Calu3 (cell line): ENCODE measurements around the gene KRTAP5-3. TPM values are rescaled to one million over a fixed set of nuclear protein-coding genes. Genes with fewer than 3 reads are reported as not detected.

Experiments
- BruUV-seq: library from RNA; stranded (reverse); fragments of 400-500 nt; replicated peaks from 2 replicates; lab custom pipeline; 2021; lab: Mats Ljungman, UMichigan
- CTCF ChIA-PET: fragments of 300-600 bp; sonication (Branson Sonifier 250); formaldehyde crosslinking; loops from one replicate; lab custom pipeline; 2022; ENCODE audit warnings: antibody characterized with exemption; lab: Charles Lee
- DNase-seq: peaks from one replicate; pipeline ENCODE4 v3.0.0; 2022
- H3K27ac Mint-ChIP-seq: one replicate; pipeline ENCODE4 v1.8.0; 2022; ENCODE audit warnings: mixed read lengths; ENCODE audit not compliant: unreplicated experiment
- H3K27me3 Mint-ChIP-seq: one replicate; pipeline ENCODE4 v1.8.0; 2022; ENCODE audit warnings: mixed read lengths; ENCODE audit not compliant: unreplicated experiment
- H3K36me3 Mint-ChIP-seq: one replicate; pipeline ENCODE4 v1.8.0; 2022; ENCODE audit warnings: mild to moderate bottlenecking, moderate library complexity, mixed read lengths; ENCODE audit not compliant: insufficient read depth, unreplicated experiment
- H3K4me1 Mint-ChIP-seq: one replicate; pipeline ENCODE4 v1.8.0; 2022; ENCODE audit warnings: mild to moderate bottlenecking, low read depth, mixed read lengths; ENCODE audit not compliant: unreplicated experiment
- H3K4me3 Mint-ChIP-seq: one replicate; pipeline ENCODE4 v1.8.0; 2022; ENCODE audit warnings: mild to moderate bottlenecking, low read depth, moderate library complexity, mixed read lengths; ENCODE audit not compliant: unreplicated experiment
- H3K9me3 Mint-ChIP-seq: one replicate; pipeline ENCODE4 v1.8.0; 2022; ENCODE audit warnings: low read depth, mixed read lengths; ENCODE audit not compliant: unreplicated experiment
- CTCF ChIP-seq: fragments of 200-600 bp; IDR thresholded peaks from one replicate; pipeline ENCODE4 v1.8.0; 2022; ENCODE audit warnings: antibody characterized with exemption; ENCODE audit not compliant: unreplicated experiment
- intact Hi-C: fragments of 100-400 bp; cut with micrococcal nuclease; formaldehyde crosslinking; loops from one replicate; pipeline ENCODE4 v1.10.0; 2022; ENCODE audit not compliant: unreplicated experiment
- total RNA-seq: library from RNA; stranded (reverse); gene quantifications from 2 replicates; pipeline ENCODE4 v1.2.3, GENCODE V29; 2022

KRTAP5-3 gene
- total RNA-seq, 1 experiment from 2014 or later = not detected

GRCh38 chr11:1639102-1639620, 30.9 kb upstream of the KRTAP5-3 start:
- H3K36me3 Mint-ChIP-seq = no peaks in the 10 kb centered on the region
- H3K4me1 Mint-ChIP-seq = no peaks in the 10 kb centered on the region
- H3K27me3 Mint-ChIP-seq = peaks cover 85% of the 10 kb centered on the region
- no peak for TF ChIP-seq CTCF
- CTCF ChIA-PET = interaction anchor here (1.2 kb wide), 1 partner anchor 223 kb away, joined by 3 read pairs; no protein-coding TSS in a partner anchor
- no peak overlapping the region for H3K4me3 Mint-ChIP-seq
- H3K9me3 Mint-ChIP-seq = no peaks in the 10 kb centered on the region
- no peak overlapping the region for H3K27ac Mint-ChIP-seq
- intact Hi-C loops = no loop called here
- no peak for DNase-seq
- no TSS peak for BruUV-seq

GRCh38 chr11:1638344-1638743, 30.1 kb upstream of the KRTAP5-3 start:
- intact Hi-C loops = no loop called here
- Mint-ChIP-seq H3K4me3 (no peak overlapping the region), H3K36me3 (no peaks in the 10 kb centered on the region), H3K9me3 (no peaks in the 10 kb centered on the region), H3K27me3 (peaks cover 85% of the 10 kb centered on the region), H3K27ac (no peak overlapping the region), H3K4me1 (no peaks in the 10 kb centered on the region)
- CTCF ChIA-PET = interaction anchor here (1.2 kb wide), 1 partner anchor 224 kb away, joined by 3 read pairs; no protein-coding TSS in a partner anchor
- BruUV-seq = no TSS peak
- DNase-seq = no peak
- no peak for TF ChIP-seq CTCF

- no peak for DNase-seq
- H3K27ac Mint-ChIP-seq = no peak overlapping the region
- no TSS peak for BruUV-seq
- no peaks in the 10 kb centered on the region for H3K9me3 Mint-ChIP-seq
- intact Hi-C loops = no loop called here
- no peak overlapping the region for H3K4me3 Mint-ChIP-seq
- CTCF ChIA-PET = no interaction called here
- H3K4me1 Mint-ChIP-seq = no peaks in the 10 kb centered on the region
- no peaks in the 10 kb centered on the region for H3K36me3 Mint-ChIP-seq
- peaks cover 85% of the 10 kb centered on the region for H3K27me3 Mint-ChIP-seq
- TF ChIP-seq CTCF = no peak
Observed at GRCh38 chr11:1637628-1638027, 29.4 kb upstream of the KRTAP5-3 start.

GRCh38 chr11:1636291-1636950, 28.2 kb upstream of the KRTAP5-3 start:
- Mint-ChIP-seq H3K36me3 (no peaks in the 10 kb centered on the region), H3K4me1 (no peaks in the 10 kb centered on the region), H3K4me3 (no peak overlapping the region), H3K27me3 (peaks cover 92% of the 10 kb centered on the region), H3K9me3 (no peaks in the 10 kb centered on the region), H3K27ac (no peak overlapping the region)
- no peak for DNase-seq
- CTCF ChIA-PET = no interaction called here
- TF ChIP-seq CTCF = no peak
- BruUV-seq = no TSS peak
- intact Hi-C loops = no loop called here
